NCI-H69 (cell line): ENCODE results near the gene DDX39A.

Experiments
- DNase-seq: peaks from one replicate; lab custom pipeline; 2025; lab: John Stamatoyannopoulos, UW

Gene DDX39A

DNA sequence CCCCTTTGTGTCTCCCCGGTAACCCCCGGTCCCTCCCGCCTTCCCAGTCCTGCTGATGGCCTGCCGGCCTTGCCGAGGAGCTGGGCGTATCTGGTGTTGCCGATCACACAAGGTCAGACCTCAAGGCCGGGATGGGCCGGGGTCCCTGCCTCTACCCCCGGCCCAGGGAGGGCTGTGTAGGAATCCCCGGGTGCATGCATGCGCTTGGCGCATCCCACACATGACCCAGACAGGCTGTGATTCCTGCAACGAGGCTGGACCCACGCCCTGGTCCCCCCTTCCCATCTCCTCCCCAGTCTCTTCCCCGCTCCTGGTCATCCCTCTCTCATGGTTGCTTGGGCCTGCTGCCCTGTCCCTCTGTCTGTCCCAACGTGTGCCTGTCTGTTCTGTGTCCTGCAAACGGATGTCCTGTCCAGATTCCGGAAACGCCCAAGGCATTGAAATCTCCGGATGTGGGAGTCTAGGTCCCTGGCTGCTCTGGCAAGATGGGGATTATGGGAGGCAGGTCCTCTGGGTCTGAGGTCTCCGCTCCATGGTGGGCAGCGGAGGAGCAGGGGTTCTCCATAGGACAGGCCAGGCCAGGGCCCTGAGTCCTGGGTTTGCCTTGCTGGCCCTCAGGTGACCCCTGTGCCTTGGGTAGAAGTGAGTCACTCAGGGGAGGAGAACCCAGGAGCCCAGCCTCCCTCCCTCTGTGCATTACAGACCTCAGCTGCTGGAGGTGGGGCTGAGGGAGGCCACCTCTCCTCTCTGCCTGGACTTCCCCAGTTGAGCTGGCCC, 15.6 kb upstream of the DDX39A start:
- peak; percentile 15 for DNase-seq

DNA sequence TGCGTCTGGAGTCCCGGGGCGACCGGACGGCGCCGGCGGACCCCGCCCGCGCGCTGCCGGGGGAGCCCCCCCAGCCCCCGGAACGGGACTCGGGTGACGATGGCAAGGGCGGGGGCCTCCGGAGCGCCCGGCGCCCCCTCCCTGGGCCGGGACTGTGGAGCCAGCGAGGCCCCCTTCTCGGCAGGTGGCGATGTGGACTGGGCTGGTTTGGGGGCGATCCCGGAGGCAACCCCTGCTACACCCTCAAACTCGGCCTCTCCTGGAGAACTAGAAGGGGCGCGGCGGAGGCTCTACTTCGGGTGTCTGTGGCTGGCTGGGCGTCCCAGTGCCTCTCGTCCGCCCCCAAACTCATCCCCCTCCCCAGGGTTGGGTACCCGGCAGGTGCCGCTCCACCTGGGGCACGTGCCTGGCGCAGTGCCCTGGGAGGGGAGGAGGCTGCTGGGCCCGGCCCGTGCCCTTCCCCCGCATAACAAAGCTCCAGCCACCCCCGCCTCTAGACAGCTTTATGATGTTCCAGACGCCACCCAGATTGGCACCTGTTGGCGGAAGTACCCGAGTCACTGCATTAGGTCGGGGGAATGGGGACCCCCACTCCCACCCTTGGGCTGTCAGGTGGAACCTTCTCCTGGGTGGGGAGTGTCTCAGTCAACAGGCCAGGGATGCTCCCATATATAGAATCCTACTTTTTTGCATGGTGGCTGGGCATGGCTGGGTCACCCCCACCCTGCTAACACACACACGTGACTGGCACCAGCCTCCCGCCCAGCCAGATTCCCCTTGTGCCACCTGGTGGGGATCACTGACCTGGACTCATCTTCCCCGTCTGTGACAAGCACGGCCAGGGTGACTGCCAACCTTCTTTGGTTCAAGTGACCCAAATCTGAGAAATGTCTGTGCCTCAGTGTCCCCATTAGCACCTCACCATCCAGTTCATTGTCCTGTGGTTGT, 14.7 kb upstream of the DDX39A start:
- peak; percentile 89 for DNase-seq

DNA sequence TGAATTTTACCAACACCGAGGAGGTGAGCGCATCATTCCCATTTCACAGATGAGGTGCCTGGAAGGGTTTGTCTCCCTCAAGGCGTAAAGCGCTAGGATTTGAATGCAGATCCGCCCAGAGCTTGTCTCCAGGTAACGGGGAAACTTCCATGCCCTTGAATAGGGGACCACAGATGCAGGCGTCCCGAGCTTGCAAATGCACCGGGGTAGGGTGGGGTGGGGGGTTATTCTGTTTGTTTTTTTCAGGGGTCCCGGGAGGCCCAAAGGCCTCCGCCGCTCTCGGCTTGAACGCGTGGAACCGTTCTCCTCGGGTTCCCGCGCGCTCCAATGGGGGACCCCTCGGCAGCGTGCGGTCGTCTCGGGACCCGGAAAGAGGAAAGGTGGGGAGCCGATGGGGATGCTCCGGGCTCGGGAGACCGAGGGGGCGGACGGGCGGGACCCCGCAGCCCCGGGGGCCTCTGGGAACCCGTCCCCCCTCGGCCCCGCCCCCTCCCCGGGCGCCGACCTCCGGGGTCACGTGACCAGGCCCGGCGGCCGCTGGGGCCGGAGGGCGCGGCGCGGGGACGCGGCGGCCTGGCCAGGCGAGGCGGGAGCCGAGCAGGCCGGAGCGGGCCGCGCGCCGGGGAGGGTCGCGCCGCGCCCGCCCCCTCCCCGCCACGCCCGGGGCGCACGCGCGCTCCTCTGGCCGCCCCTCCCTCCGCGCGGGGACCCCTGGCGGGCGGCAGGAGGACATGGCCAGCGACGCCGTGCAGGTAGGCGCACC, 13.8 kb upstream of the DDX39A start, which contains the start of gene PKN1:
Gene PKN1 (plus strand): TSS at position 516 of the 763 bp plus-strand sequence. CDS start 216 bp downstream, at position 732.
- peak; percentile 87 for DNase-seq

DNA sequence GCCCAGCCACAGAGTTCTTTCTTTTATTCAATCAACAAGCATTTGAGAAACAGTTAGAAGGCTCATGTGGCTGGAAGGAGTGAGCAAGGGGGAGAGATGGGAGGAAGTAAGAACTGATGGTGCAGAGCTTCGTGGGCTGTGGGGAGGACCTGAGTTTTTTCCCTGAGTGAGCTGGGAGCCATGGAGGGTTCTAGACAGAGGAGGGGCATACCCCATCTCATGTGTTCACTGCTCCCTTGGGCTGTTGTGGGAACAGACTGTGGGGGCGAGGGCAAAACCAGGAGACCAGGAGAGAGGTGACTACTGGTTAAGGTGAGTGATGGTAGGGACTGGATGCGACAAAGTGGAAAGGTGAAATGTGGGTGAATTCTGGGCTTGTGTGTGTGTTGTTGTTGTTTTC, 11.6 kb upstream of the DDX39A start:
- DNase-seq, result no peak

DNA sequence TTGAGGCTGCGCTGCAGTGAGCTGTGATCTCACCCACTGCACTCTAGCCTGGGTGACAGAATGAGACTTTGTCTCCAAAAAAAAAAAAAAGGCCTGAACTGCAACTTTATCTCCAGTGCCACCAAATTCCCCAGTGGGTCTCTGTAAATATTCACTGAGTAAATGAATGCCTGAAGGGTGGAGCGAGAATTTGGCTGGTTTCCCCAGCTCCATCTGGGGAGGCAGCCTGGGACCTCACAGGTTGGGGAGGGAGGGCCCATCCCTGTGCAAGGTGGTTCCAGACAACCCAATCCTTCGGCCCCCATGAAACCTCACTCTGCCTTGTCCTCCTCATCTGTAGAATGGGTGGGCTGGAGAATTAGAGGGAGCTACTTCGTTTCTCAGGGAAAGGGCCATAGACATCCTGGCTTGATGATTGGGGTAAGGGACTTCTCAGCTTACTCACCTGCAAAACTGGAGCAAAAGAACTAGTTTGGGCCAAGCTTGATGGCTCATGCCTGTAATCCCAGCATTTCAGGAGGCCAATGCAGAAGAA, 9.8 kb upstream of the DDX39A start:
- DNase-seq, result peak; percentile 35

DNA sequence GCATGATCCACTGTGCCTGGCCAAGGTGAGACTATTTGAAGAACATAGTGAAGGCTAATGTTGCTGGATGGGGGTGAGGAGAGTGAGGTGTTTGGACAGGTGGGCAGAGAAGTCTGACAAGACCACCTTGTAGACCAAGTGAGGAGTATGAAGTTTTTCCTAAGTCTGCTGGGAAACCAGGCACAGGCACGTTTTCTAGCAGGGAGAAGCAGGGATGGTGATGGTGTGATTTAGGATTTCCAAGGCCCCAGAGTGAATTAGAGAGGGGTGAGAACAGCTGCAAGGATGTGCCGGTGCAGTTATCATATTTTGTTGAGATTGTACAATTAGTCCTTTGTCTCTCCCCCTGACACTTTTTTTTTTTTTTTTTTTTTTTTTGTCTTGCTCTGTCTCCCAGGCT, 8.3 kb upstream of the DDX39A start:
- DNase-seq, result no peak

DNA sequence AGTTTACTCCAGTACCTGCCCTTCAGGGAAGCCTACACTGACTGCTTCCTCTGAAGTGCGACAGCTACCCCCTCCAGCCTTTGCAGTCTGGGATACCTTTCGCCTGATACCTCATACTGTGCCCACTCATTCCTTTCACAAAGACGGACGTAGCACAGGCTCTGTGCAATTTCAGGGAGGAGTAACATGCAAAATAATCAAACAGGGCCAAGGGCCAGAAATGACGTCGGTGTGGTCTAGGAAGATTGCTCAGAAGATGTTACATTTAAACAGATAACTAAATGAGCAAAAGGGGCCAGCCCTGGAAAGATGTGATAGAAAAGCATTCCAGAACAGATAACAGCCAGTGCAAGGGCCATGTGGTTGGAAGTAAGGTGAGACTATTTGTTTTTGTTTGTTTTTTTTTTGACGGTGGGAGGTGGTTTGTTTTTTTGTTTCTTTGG, 6.6 kb upstream of the DDX39A start:
- DNase-seq, result no peak

DNA sequence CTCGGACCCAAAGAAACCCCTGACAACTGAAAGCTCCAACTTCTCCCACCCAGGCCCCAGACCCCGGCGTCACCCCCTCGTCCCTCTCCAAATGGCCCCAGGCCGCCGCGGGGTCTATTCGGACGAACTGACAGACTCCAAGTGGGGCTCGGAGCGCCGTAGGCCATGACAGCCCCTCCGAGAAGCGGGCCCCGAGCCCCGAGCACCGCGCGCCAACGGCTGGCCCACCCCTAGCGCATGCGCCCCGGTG, 360 bp downstream of the DDX39A start:
- DNase-seq, result no peak

DNA sequence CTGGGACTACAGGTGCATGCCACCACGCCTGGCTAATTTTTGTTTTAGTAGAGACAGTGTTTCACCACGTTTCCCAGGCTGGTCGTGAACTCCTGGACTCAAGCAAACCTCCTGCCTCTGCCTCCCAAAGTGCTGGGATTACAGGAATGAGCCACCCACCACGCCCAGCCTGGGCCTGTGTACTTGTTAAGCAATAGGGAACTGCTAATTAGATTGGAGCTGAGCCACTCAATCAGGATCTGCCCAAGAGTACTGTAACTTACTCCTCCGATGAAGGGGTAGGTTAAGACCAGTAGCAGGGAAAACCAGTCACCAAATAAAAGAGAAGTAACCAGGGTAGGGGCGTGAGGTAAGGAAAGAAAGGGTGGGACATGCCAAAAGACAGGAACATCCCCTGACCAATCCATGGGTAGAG, 2.3 kb downstream of the DDX39A start:
- DNase-seq, result peak; percentile 14

DNA sequence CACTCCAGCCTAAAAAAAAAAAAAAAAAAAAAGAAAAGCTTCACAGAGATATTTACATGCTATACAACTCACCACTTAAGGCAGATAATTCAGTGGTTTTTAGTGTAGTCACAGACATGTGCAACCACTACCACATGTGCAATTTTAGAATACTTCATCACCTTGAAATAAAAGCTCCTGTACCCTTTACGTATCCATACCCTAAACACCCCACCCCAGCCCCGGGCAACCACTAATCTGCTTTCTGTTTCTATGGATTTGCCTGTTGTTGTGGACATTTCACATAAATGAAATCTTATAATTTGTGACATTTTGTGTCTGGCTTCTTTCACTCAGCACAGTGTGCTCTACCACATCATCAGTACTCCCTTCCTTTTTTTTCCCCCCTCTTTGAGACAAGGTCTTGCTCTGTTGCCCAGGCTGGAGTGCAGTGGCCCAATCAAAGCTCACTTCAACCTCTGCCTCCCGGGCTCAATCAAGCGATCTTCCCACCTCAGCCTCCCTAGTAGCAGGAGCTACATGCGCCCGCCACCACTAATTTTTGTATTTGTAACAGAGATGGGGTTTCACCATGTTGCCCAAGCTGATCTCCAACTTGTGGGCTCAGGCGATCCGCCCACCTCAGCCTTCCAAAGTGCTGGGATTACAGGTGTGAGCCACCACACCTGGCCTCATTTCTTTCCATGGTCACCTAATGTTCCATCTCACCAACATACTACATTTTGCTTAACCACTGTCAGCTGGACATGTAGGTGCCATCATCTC, 4.0 kb downstream of the DDX39A start:
- DNase-seq, result no peak

DNA sequence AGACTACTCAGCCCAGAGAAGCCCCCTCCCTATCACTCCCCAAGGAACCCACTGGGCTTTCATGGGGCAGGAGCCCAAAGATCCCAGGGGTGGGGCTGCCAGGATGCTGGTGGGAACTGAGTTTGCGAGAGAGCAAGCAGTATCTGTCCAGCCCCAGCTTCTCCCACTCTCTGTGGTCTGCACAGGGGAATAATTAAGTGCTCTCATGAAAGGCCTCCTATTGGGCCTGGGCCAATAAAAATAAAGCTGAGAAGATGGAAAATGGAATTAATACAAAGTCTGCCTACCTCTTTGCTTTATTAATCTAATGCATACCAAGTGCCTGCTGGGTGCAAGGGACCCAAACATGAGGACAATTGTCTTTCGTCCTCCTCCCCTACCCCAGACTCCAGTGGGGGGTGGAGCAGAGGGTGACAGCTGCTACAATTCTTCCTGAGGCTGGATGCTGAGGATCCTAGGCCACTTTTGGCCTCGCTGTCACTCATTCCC, 5.4 kb downstream of the DDX39A start:
- DNase-seq, result no peak

DNA sequence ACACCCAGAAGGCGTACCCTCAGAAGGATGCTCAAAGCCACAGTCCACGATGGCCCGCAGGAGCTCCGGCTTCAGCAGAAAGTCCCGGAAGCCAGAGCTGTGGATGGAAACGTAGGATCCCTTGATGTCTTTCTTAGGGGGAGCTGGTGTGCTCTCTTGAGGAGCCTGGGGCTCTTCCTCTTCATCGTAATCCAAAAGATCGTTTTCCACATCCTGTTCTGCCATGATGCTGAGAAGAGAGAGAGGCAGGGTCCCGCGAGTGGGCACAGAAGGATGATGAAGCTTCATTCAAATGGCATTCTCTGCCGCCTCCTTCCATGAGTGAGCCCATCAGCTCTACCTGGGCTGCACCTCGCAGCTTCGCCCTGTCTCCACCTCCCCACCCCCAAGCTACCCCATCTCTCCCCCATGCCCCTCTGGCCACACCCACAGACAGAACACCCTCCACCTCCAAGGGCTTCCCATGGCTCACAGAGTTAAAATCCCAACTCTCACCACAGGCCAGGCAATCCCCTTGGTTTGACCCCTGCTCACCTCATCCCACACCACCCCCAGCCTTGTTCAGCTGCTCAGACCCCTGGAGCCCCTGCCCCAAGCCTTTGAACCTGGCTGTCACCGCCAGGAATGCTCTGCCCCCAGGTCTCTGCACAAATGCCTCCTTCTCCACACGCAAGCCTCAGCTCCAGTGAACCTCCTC, 6.0 kb downstream of the DDX39A start:
- DNase-seq, result no peak

DNA sequence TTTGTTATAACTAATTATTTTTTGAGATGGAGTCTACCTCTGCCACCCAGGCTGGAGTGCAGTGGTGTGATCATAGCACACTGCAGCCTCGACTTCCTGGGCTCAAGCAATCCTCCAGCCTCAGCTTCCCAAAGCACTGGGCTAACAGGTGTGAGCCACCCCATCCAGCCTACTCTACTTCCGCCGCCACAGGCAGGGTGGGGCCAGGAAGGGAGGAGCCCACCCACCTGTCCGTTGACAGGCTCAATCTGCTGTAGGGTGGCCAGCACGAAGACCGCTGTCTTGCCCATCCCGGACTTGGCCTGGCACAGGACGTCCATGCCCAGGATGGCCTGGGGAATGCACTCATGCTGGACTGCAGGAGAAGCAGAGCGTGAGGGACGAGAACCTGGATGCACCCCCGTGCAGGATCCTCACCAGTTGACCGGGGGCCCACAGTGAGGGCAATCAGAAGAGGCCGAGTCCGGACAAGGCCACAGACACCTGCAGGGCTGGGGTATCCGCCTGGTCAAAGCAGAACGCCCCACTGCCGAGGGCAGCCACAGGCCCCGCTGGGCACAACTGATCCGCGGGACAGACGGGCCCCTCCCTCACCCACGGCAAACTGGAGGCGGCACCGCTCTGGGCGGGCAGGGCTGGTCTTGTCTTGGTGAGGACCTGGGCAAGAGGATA, 6.7 kb downstream of the DDX39A start:
- DNase-seq, result no peak

DNA sequence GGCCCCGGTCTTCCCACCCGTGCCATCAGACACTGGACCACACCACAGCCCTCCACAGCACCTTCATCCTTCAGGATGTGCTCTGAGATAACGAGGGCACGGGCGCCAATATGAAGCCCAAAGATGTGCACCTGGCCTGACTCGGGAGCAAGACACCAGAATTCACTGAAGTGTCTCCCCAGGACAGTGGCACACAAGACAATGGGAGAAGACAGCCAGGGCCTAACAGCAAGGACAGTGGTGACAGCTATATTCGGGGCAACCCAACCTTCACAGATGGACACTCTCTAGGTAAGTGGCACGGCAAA, 7.2 kb downstream of the DDX39A start:
- no peak for DNase-seq

DNA sequence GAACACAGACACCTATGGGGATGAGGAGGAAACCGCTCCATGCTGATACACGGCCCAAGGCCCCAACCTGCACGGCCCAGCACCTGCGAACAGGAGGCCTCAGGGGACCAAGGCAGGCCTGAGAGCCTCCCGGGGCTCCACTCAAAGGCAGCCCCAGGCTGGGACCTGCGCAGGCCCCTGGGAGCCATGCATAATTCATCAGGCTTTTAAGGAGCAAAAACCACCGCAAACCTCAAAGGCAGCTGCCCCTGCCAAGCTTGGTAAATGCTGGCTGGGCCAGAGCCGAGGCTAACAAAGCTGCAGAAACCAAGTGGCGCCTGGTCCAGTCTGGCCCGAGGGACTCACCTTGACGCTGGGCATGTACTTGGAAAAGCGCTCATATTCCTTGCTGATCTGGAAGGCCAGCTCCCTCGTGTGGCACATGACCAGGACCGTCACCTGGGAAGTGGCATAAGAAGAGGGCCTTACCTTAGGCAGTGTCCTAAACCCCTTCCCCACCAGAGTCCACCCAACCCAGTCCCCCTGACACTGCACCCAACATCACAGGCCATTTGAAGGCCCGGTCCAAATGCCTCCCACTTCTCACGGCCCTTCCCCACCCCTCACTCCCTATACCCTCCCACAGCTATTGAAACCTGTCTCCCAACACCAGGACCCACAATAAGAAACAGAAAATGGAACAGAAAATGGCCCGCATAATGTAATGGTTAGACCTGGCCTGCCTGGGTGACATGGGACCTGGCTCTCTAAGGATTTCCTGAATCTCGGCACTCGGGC, 7.8 kb downstream of the DDX39A start:
- DNase-seq, result no peak

DNA sequence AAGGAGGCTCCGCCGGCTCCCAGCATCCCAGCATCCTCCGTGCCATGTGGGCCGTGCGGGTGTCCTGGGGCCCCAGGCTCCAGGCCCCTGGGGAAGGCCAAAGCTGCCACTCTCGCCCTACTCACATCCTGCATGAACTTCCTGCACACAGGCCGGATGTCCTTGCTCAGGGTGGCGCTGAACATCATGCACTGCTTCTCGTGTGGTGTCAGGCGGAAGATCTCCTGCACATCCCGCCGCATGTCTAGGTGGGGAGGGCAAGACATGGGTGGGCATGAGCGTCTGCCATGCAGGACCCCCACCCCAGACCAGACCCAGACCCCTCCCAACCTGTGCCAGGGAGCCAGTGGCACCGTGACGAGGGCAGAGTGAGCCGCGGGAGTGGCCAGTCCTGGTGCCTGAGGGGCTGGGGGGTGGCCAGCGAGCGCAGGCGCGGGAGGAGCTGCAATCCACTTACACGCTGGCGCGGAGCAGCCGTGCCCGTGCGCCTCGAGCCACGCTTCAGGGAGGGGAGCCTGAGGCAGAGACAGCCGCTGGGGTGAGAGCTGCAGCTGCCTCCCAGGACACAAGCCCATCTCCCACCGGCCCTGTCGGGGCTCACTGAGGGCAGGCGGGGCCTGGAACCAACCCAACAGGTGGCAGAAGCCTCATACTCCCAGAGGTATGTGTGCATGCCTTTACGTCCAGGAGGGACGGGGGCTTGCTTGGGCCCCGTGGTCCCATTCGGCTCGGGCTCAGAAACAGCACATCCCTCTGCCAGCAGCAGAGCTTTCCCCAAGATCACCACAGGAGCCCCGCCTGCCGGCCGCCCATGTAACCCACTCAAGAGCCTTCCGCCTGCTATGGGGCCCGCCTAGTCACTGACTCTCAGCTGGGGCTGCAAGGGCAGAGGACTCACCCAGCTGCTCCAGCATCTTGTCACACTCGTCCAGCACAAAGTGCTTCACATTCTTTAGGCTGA, 8.8 kb downstream of the DDX39A start:
- DNase-seq, result no peak

DNA sequence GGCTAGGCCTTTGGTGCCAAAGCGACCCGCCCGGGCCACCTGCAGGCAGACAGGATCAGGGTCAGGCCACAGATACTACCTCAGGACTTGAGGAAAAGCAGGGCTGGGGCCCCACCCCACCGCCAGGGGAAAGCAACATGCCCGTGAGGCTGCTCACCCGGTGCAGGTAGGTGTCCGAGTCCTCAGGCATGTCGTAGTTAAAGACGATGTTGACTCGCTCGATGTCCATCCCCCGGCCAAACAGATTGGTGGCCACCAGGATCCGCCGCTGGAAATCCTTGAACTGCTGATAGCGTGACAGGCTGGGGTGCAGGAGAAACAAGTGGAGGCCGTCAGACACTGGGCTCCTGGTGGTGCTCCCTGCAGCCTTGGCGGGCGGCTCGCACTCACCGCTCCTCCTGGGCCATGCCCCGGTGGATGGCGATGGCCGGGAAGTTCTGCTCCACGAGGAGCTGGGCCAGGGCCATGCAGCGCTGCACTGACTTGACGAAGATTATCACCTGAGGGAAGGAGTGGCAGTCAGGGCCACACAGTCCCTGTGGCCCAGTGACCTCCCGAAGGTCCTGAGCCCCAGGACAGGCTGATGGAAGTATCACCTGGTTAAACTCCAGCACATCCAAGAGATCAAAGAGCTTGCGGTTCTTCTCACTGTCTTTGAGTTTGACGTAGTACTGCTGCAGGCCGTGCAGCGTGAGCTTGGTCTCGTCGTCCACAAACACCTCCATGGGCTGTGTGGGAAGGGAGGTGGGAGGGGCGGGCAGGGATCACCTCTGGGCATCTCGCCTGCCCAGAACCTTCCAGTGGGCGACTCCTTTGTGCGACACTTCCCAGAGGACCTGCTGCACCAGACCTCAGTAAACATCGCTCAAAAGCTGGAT, 9.8 kb downstream of the DDX39A start:
- no peak for DNase-seq
